Thyroid gland (tissue), 4 donors: ENCODE results near the gene YJEFN3.

Experiments
- POLR2A ChIP-seq, 2 donors: fragments of 450-650 bp; IDR thresholded peaks; one replicate each; pipeline ENCODE4 v1.6.1; 2017; ENCODE audit warnings: antibody characterized with exemption in 2 of 2, mild to moderate bottlenecking in 2 of 2, moderate library complexity in 1 of 2
- TF ChIP-seq, protein P1 (sequence below), 6 experiments: fragments of 200-600 bp in 3 of 6; fragments of 450-650 bp in 3 of 6; sonication (generic) in 3 of 6; IDR thresholded peaks; one replicate each; pipeline ENCODE4 v1.5.1; 2016 to 2019; ENCODE audit warnings: antibody characterized with exemption in 6 of 6, mild to moderate bottlenecking in 2 of 6, inconsistent platforms in 1 of 6, moderate library complexity in 1 of 6

DNA sequence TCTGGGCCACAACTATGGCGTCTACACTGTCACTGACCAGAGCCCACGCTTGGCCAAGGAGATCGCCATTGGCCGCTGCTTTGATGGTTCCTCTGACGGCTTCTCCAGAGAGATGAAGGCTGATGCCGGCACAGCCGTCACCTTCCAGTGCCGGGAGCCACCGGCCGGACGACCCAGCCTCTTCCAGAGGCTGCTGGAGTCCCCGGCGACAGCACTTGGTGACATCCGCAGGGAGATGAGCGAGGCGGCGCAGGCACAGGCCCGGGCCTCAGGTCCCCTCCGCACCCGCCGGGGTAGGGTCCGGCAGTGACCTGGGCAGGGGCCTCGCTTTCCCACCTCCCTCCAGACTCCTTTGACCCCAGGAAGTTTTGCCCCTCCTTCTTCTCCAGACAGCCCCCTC, 17.0 kb downstream of the YJEFN3 start:
- TF ChIP-seq, protein P1, sequence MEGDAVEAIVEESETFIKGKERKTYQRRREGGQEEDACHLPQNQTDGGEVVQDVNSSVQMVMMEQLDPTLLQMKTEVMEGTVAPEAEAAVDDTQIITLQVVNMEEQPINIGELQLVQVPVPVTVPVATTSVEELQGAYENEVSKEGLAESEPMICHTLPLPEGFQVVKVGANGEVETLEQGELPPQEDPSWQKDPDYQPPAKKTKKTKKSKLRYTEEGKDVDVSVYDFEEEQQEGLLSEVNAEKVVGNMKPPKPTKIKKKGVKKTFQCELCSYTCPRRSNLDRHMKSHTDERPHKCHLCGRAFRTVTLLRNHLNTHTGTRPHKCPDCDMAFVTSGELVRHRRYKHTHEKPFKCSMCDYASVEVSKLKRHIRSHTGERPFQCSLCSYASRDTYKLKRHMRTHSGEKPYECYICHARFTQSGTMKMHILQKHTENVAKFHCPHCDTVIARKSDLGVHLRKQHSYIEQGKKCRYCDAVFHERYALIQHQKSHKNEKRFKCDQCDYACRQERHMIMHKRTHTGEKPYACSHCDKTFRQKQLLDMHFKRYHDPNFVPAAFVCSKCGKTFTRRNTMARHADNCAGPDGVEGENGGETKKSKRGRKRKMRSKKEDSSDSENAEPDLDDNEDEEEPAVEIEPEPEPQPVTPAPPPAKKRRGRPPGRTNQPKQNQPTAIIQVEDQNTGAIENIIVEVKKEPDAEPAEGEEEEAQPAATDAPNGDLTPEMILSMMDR (IDR thresholded peaks at IDR 0.05) = no peak
- TF ChIP-seq POLR2A (IDR thresholded peaks at IDR 0.05) = no peak
